GM12865 (cell line): ENCODE results near the gene UFL1.
A peak's percentile ranks its signal among the peaks of the same experiment; 100 is the strongest.
"Not testable (repeated sequence)": the region's sequence is repeated elsewhere in the genome, so short reads cannot be mapped to it uniquely, and the experiment has no call there.

Experiments
- DNase-seq: peaks from one replicate; pipeline ENCODE4 v3.0.0; 2010; ENCODE audit warnings: low read depth
- H3K4me3 ChIP-seq: 2 replicates; pipeline ENCODE4 v1.5.1; 2011; ENCODE audit warnings: mild to moderate bottlenecking, low read depth, low read length, control low read depth
- TF ChIP-seq, protein P1 (sequence below): IDR thresholded peaks from 2 replicates; pipeline ENCODE4 v1.5.1; 2011; ENCODE audit warnings: low read length, control low read depth, low read depth, inconsistent platforms; ENCODE audit not compliant: insufficient read depth; ENCODE audit errors: missing control alignments

UFL1 gene

DNA sequence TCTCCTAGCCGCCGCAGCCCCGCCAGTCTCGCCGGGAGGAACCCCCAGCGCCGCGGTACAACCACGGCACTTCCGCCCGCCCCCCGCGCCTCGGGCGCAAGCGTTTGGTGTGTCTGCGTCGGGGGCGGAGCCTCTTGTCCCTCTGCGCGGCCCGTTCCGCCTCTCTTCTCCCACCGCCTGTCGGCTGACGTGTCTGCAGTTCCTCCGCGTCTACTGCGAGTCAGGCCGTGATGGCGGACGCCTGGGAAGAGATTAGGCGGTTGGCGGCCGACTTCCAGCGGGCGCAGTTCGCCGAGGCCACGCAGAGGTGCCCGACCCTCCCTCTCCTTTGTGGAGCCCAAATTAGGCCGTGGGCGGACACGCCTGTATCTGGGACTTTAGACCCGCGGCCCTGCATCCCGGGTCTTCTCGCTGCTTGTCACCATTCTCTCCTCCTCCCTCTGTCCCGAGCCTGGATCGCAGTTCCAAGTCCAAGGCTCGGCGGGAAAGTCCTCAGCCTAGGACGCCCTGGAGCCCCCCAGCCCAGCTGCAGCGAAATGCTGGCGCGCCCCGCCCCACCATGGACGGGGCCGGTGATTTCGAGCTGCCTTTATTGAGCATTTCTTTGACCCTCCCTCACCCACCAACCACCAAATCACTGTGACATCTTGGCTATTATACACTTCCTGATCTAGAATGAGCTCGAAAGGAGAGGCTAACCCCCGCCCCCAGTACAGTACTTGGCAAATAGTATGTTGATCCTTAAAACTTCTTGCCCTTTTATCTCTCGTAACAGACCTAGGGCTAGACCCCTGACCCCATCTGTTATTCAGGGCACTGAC is at the start of gene UFL1:
UFL1 (plus strand) TSS at position 163 of the 821 bp plus-strand sequence; CDS start at position 231, 68 bp downstream.
- H3K4me3 ChIP-seq, result peak within 1 kb of the TSS; percentile 78
- TF ChIP-seq, protein P1, sequence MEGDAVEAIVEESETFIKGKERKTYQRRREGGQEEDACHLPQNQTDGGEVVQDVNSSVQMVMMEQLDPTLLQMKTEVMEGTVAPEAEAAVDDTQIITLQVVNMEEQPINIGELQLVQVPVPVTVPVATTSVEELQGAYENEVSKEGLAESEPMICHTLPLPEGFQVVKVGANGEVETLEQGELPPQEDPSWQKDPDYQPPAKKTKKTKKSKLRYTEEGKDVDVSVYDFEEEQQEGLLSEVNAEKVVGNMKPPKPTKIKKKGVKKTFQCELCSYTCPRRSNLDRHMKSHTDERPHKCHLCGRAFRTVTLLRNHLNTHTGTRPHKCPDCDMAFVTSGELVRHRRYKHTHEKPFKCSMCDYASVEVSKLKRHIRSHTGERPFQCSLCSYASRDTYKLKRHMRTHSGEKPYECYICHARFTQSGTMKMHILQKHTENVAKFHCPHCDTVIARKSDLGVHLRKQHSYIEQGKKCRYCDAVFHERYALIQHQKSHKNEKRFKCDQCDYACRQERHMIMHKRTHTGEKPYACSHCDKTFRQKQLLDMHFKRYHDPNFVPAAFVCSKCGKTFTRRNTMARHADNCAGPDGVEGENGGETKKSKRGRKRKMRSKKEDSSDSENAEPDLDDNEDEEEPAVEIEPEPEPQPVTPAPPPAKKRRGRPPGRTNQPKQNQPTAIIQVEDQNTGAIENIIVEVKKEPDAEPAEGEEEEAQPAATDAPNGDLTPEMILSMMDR, result no peak
- peak; percentile 96 for DNase-seq

- H3K4me3 ChIP-seq, DNase-seq: not testable (repeated sequence)
Measured at GRCh38 chr6:96472291-96472690, 49.3 kb upstream of the UFL1 start.

DNA sequence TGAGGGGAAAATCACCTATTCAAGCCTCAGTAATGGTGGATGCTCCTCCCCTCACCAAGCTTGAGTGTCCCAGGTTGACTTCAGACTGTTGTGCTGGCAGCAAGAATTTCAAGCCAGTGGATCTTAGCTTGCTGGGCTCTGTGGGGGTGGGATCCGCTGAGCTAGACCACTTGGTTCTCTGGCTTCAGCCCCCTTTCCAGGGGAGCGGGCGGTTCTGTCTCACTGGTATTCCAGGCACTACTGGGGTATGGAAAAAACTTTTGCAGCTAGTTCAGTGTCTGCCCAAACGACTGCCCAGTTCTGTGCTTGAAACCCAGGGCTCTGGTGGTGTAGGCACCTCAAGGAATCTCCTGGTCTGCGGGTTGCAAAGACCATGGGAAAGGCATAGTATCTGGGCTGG is 42.9 kb upstream of the UFL1 start:
- no peak for DNase-seq
- TF ChIP-seq, protein P1, result no peak
- H3K4me3 ChIP-seq, result no peak overlapping the region

- H3K4me3 ChIP-seq, result no peak overlapping the region
- TF ChIP-seq, protein P1, result no peak
- no peak for DNase-seq
Measured at GRCh38 chr6:96491926-96492325, 29.7 kb upstream of the UFL1 start.

DNA sequence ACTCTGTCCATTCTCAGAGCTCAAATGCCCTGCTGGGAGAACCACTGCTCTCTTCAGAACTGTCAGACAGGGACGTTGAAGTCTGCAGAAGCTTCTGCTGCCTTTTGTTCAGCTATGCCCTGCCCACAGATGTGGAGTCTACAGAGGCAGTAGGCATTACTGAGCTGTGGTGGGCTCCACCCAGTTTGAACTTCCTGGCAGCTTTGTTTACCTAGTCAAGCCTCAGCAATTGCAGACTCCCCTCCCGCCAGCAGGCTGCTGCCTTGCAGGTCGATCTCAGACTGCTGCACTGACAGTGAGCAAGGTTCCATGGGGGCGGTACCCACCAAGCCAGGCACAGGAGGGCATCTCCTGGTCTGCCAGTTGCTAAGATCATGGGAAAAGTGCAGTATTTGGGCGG is 21.8 kb upstream of the UFL1 start:
- TF ChIP-seq, protein P1, result no peak
- DNase-seq, result peak; percentile 18
- no peak overlapping the region for H3K4me3 ChIP-seq

DNA sequence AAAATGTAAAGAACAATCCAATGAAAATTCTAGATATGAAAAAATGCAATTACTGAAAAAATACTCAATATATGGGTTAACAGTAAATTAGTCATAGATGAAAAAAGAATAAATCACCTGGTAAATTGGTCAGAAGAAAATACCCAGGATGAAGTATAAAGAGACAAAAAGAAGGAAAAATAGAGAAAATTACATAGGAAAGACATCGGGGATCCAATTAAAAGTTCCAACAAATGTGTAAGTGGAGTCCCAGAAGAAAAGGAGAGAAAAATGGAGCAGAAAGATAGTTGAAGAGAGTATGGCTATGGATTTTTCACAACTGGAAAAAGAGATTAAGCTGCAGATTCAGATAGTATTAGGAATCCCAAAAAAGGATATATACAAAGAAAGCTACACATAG is 18.7 kb upstream of the UFL1 start:
- DNase-seq, result no peak

GRCh38 chr6:96505363-96505762 is 16.2 kb upstream of the UFL1 start:
- DNase-seq, result no peak
- H3K4me3 ChIP-seq, result no peak overlapping the region
- TF ChIP-seq, protein P1, result no peak

More for the DNA sequence above, 18.7 kb upstream of the UFL1 start:
- H3K4me3 ChIP-seq, result no peak overlapping the region
- TF ChIP-seq, protein P1, result no peak
